Activated B cell treated with CpG ODN at 0.5 μM for 24 hours (primary cell): ENCODE data around the gene WDR45B. TPM values are rescaled to one million over a fixed set of nuclear protein-coding genes. Genes with fewer than 3 reads are reported as not detected.

ENCODE experiments used
- ATAC-seq: fragments of 200-7000 bp; cut with Tn5 transposase; one replicate; pipeline ENCODE4 v1.10.0; 2021; ENCODE audit warnings: low read depth, mild to moderate bottlenecking, moderate library complexity
- CTCF ChIA-PET: fragments of 350-600 bp; sonication (Branson Sonifier 250); formaldehyde crosslinking; loops from one replicate; lab custom pipeline; 2021; ENCODE audit warnings: antibody characterized with exemption; lab: Charles Lee
- POLR2A ChIA-PET: fragments of 350-600 bp; sonication (Branson Sonifier 250); formaldehyde crosslinking; loops from one replicate; lab custom pipeline; 2021; ENCODE audit warnings: antibody characterized with exemption; lab: Charles Lee
- DNase-seq: peaks from one replicate; pipeline ENCODE4 v3.0.0; 2022
- H3K27ac Mint-ChIP-seq: one replicate; pipeline ENCODE4 v1.8.0; 2020; ENCODE audit warnings: mixed read lengths
- H3K27me3 Mint-ChIP-seq: one replicate; pipeline ENCODE4 v1.8.0; 2021; ENCODE audit warnings: mixed read lengths
- H3K36me3 Mint-ChIP-seq: one replicate; pipeline ENCODE4 v1.8.0; 2021; ENCODE audit warnings: low read depth, mixed read lengths
- H3K4me1 Mint-ChIP-seq: one replicate; pipeline ENCODE4 v1.8.0; 2021; ENCODE audit warnings: mixed read lengths
- H3K4me3 Mint-ChIP-seq: one replicate; pipeline ENCODE4 v1.8.0; 2020; ENCODE audit warnings: mild to moderate bottlenecking, mixed read lengths
- H3K9me3 Mint-ChIP-seq: one replicate; pipeline ENCODE4 v1.8.0; 2020; ENCODE audit warnings: mixed read lengths
- CTCF ChIP-seq: fragments of 200-600 bp; IDR thresholded peaks from one replicate; pipeline ENCODE4 v1.8.0; 2022; ENCODE audit warnings: antibody characterized with exemption, mild to moderate bottlenecking
- intact Hi-C: fragments of 100-400 bp; cut with micrococcal nuclease; formaldehyde crosslinking; loops from one replicate; pipeline ENCODE4 v1.15.1; 2024
- total RNA-seq: library from RNA; stranded (reverse); gene quantifications from 2 replicates; pipeline ENCODE4 v1.2.3, GENCODE V29; 2022

The WDR45B gene
- total RNA-seq, 1 donor from 2014 or later = 51.2 TPM

DNA sequence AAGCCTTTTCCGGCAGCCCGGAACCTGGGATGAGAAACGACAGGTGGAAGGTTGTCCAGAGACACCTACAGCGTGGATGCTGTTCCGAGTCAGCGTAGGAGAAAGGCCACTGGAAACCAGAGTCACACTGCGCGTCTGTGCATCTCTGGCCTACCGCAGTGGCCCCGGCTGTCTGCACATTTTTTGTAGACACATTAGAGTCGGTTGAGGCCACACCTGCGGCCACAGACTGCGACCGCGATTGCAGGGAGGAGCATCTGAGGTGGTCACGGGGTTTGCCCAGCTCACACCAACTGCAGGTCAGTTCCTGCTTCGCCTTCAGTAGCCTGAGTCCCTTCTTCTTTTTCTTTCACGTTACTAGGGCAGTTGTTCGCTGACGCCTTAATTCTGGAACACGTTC lies 52.4 kb downstream of the WDR45B start:
- ChIA-PET CTCF (no interaction called here), POLR2A (no interaction called here)
- H3K4me3 Mint-ChIP-seq = no peak overlapping the region
- intact Hi-C loops = no loop called here
- H3K4me1 Mint-ChIP-seq = peaks cover 77% of the 10 kb centered on the region
- no peak overlapping the region for H3K27ac Mint-ChIP-seq
- TF ChIP-seq CTCF = no peak
- ATAC-seq = no peak
- no peaks in the 10 kb centered on the region for H3K9me3 Mint-ChIP-seq
- no peaks in the 10 kb centered on the region for H3K27me3 Mint-ChIP-seq
- H3K36me3 Mint-ChIP-seq = peaks cover 18% of the 10 kb centered on the region
- no peak for DNase-seq

DNA sequence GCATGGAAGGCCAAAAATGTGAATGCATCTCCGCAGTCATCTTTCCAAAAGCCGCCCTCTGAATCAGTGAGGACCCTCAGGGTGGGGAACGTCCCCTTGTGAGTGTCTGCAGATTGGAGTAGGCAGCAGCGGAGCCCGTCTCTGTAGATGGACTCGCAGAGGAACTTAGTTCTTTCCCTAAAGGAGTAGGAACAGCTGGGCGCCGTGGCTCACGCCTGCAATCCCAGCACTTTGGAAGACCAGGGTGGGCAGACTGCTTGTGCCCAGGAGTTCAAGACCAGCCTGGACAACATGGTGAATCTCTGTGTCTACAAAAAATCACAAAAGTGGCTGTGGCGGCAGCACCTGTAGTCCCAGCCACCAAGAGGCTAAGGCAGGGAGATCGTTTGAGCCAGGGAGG lies 53.7 kb downstream of the WDR45B start:
- H3K27ac Mint-ChIP-seq = no peak overlapping the region
- ChIA-PET CTCF (no interaction called here), POLR2A (interaction anchor here (0.6 to 1.5 kb wide), 2 partner anchors 10 to 929 kb away, joined by 4 to 7 read pairs; no protein-coding TSS in a partner anchor)
- TF ChIP-seq CTCF = no peak
- peaks cover 10% of the 10 kb centered on the region for H3K36me3 Mint-ChIP-seq
- H3K9me3 Mint-ChIP-seq = no peaks in the 10 kb centered on the region
- intact Hi-C loops = no loop called here
- DNase-seq = no peak
- no peak for ATAC-seq
- H3K27me3 Mint-ChIP-seq = no peaks in the 10 kb centered on the region
- H3K4me1 Mint-ChIP-seq = peaks cover 64% of the 10 kb centered on the region
- H3K4me3 Mint-ChIP-seq = no peak overlapping the region

- ATAC-seq (no peak), DNase-seq (no peak)
- intact Hi-C loops = loop anchor here (1.0 kb wide), 2 partner anchors 55 to 123 kb away; partner anchors contain the start of genes FN3KRP and WDR45B
- peak overlapping the region; percentile 85 for H3K27ac Mint-ChIP-seq
- CTCF ChIA-PET = no interaction called here
- H3K27me3 Mint-ChIP-seq = no peaks in the 10 kb centered on the region
- peak overlapping the region; percentile 72 for H3K4me3 Mint-ChIP-seq
- TF ChIP-seq CTCF = no peak
- H3K36me3 Mint-ChIP-seq = peaks cover 8% of the 10 kb centered on the region
- peaks cover 57% of the 10 kb centered on the region for H3K4me1 Mint-ChIP-seq
- no peaks in the 10 kb centered on the region for H3K9me3 Mint-ChIP-seq
- POLR2A ChIA-PET = interaction anchor here (0.6 to 1.5 kb wide), 2 partner anchors 10 to 928 kb away, joined by 4 to 7 read pairs; no protein-coding TSS in a partner anchor
Observed at GRCh38 chr17:82593590-82594087, 54.6 kb downstream of the WDR45B start.

GRCh38 chr17:82592767-82593589 lies 55.3 kb downstream of the WDR45B start:
- ATAC-seq = peak; percentile 61
- intact Hi-C loops = loop anchor here (1.0 kb wide), 2 partner anchors 55 to 123 kb away; partner anchors contain the start of genes FN3KRP and WDR45B

More at GRCh38 chr17:82592767-82593589, 55.3 kb downstream of the WDR45B start:
- Mint-ChIP-seq H3K4me1 (peaks cover 51% of the 10 kb centered on the region), H3K4me3 (peak overlapping the region; percentile 72), H3K36me3 (peaks cover 13% of the 10 kb centered on the region), H3K27ac (peak overlapping the region; percentile 85), H3K9me3 (no peaks in the 10 kb centered on the region), H3K27me3 (no peaks in the 10 kb centered on the region)
- DNase-seq = peak; percentile 43
- no peak for TF ChIP-seq CTCF
- CTCF ChIA-PET = no interaction called here
- POLR2A ChIA-PET = interaction anchor here (0.5 to 1.5 kb wide), 4 partner anchors 11 to 494 kb away, joined by 3 to 6 read pairs (median 4); no protein-coding TSS in a partner anchor
